Dedifferentiated amniotic fluid mesenchymal stem cell (primary cell): Measurements from ENCODE around the gene DNAJA3.

Experiments
- DNase-seq: peaks from one replicate; pipeline ENCODE4 v3.0.0-alpha.2; 2016; ENCODE audit errors: extremely low spot score

The DNAJA3 gene

GRCh38 chr16:4433914-4434787 lies 8.5 kb downstream of the DNAJA3 start:
- DNase-seq, result no peak

DNA sequence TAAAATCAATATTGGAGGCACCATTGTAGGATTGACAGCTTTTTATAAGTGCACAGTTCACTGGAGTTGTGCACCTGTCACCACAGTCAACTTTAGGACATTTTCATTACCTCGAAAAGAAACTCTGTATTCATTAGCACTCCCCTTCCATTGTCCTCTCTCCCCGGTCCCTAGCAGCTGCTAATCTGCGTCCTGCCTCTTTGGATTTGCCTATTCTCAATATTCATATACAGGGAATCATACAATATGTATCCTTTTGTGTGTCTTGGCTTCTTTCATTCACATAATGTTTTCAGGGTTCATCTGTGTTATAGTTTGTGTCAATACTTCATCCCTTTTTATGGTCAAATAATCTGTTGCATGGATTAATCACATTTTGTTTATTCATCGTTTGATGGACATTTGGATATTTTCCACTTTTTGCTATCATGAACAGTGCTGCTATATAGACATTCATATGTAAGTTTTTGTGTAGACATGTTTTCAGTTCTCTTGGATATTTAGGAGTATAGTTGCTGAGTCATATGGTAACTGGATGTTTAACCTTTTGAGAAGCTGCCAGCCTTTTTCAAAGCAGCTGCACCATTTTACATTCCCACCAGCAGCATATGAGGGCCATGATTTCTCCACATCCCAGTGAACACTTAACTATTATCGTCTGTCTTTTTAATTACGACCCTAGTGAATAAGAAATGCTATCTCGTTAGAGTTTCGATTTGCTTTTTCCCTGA lies 9.8 kb downstream of the DNAJA3 start:
- DNase-seq, result no peak

GRCh38 chr16:4437366-4437765 lies 11.7 kb downstream of the DNAJA3 start:
- DNase-seq, result no peak

GRCh38 chr16:4442371-4442770 lies 16.7 kb downstream of the DNAJA3 start:
- DNase-seq, result no peak

DNA sequence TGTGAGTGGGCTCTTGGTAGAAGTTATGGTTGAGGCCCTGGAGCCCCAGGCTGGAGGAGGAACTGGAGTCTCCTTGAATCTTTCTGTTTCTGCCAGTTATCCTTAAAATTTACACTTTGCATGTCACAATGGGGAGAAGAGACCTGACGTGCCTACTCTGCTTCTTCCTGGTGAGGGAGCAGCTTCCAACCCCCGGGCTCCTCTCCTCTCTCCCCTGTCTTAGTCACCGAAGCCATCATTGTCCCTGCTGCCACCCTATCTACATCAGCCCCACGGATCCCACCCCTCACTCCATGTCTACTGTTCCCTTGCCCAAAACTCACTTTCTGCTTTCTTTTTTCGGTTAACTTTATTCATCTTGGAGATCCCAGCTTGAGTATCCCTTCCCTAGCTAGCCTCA lies 17.6 kb downstream of the DNAJA3 start:
- no peak for DNase-seq

- DNase-seq, result no peak
Observed at GRCh38 chr16:4443986-4444385, 18.3 kb downstream of the DNAJA3 start.

DNA sequence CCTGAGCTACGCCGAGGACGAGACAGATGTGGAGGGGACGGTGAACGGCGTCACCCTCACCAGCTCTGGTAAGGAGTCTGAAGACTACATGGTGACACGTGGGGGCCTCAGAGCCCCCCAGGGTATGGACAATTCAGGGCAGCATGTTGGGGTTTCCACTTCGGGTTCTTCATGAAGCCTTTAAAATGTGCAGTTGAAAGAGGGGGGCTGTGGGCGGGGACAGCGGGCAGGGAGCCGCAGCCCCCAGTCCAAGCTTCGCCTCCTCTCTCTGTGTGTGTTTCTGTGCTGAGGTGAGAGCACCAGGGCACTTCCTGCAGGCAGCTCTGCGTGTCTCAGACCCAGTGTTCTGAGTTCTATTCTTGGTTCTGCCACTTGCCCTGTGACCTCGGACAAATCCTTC lies 24.8 kb downstream of the DNAJA3 start:
- no peak for DNase-seq

- peak; percentile 62 for DNase-seq
Observed at GRCh38 chr16:4450931-4451519, 25.4 kb downstream of the DNAJA3 start.

- DNase-seq, result no peak
Observed at GRCh38 chr16:4452674-4453073, 27.0 kb downstream of the DNAJA3 start.

GRCh38 chr16:4454623-4455022 lies 29.0 kb downstream of the DNAJA3 start:
- DNase-seq, result no peak

DNA sequence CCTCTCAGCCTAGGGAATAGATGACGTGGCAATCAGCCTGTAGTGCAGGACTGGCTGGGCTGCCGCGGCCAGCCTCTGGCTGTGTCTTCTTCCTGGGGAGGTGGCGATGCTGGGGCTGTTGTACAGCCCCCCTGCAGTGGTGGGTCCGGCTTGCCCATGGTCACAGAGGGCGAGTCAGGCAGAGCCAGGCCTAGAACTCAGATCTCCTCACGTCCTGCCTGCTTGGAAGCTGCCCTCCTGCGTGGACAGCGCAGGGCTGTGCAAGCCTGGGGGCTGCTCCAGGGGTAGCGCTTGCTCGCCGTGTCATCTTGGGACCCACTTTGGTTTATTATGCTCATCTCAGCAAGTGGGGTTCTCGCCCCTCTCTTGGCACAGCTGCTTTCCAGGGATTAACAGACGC lies 29.4 kb downstream of the DNAJA3 start:
- DNase-seq, result no peak

DNA sequence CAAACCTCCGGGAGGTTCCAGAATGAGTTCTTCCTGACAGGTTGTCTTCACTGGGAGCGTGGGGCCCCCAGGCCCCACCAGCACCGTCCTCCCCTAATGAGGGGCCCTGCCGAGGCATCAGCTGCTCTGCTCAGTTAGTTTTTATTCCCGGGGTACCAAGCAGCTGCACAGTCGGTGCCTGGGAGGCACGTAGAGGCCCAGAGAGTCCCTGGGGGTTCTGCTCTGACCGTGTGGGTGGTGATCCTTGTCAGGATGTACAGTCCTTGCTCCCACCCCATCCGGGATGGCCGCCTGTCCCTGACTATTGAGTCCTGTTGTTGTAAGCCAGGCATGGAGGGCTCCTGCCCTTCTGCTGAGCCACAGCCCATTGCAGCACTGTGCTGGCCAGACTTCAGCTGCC lies 30.3 kb downstream of the DNAJA3 start:
- no peak for DNase-seq

DNA sequence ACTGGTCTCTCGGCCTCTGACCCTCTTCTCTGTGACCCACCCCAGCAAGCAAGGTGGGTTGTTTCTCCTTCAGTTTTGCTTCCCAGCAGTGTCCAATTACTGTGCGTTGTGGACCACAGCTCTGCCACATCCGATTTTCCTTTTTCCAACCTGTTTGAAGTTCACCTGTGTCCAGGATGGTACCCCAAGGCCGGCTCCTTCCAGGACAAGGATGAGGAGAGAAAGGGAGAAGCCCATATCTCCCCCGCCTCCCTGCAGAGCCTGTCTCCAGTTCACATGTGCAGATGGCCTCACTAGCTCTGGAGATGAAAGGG lies 35.2 kb downstream of the DNAJA3 start:
- DNase-seq, result no peak

DNA sequence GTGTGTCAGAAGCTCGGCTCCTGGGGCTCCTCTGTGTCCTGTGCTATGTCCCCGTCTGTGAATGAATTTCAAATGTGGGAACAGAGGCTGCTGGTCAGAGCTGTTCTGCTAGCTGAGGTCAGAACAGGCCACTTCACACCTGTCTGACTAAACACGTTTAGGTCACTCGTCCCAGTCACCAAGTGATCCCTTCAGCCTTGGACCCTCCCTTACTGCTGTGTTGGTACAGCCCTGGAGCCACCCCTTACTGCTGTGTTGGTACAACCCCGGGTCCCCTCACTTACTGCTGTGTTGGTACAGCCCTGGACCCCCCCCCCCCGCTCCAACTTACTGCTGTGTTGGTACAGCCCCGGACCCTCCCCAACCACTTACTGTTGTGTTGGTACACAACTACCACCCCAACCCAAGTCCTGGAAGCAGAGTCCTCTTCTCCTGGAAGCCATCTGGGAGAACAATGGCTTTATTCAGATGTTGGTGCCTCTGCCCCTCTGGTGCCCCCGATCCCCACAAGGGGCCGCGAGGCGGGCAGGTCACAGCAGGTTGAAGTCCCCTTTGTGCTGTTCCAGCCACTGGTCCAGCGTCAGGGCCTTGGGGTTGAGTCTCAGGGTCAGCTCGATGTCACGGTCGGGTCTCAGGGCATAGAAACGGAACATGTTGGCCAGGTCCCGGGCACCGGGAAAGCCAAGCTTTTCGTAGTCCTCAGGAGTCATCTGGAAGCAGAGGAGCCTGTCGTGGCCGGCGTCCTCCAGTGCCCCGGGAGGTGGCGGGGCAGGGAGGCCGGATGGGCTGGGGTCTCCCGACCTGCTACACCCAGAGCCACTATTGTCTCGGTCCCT lies 35.8 kb downstream of the DNAJA3 start:
- no peak for DNase-seq

GRCh38 chr16:4463522-4464163 lies 38.0 kb downstream of the DNAJA3 start:
- no peak for DNase-seq

DNA sequence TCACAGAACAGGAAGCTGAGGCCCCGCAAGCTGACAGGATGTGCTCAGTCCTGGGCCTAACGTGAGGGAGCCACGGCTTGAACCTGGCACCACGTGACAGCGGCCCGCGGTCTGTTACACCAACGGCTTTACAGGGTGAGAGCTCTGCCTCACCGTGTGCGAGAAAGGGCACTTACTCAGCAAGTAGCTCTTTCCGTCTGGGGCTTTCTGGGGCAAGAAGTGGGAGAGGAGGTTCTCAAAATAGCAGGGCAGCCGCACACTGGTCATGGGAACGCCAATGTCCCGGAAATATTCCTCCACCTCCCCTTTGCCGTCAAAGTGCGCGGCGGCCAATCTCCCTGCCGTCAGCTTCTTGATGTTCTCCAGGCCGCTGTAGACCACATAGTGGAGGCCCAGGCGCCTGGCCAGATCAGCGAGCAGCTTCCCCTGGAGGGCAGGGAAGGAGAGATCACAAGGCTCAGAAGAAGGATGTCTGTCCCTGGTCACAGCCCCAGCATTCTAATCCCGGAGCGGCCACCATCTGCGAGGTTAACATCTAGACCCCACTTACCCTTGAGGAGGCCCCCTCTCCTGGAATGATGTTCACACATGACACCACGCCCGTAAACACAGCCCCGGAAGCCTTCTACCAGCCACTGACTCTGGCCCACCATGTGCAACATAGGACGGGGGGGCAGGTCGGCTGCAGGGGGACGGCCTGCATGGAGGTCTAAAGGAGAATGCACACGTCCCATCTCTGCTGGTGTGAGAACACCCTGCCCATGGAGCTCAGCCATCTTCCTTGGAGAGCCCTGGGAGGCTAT lies 40.5 kb downstream of the DNAJA3 start:
- DNase-seq, result no peak

- DNase-seq, result no peak
Observed at GRCh38 chr16:4467916-4468315, 42.2 kb downstream of the DNAJA3 start.

DNA sequence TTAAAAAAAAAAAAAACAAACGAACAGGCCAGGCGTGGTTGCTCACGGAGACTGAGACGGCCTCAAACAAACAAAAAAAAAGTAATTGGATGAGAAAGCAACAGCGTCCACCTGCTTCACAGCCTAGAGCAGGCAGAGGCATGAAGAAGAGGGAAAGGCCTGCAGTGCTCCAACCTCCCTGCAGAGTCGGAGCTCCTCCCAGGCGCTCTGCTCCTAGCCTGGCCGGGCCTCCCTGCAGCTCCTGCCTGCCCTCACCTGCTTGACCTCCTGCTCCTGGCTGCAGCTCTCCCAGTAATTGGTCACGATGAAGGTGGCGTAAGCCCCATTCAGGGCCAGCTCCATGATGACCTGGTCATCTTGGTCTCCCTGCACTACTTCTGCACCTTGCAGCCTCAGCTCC lies 43.3 kb downstream of the DNAJA3 start:
- DNase-seq, result no peak

GRCh38 chr16:4471869-4472268 lies 46.2 kb downstream of the DNAJA3 start:
- no peak for DNase-seq

- DNase-seq, result no peak
Observed at GRCh38 chr16:4472880-4473279, 47.2 kb downstream of the DNAJA3 start.
